ENCODE measurements around the gene NUDT3.

- TF ChIP-seq CTCF (conservative IDR thresholded peaks at IDR 0.05) (no peak), ZFX (IDR thresholded peaks at IDR 0.05) (no peak)
These were observed 57.6 kb downstream of the NUDT3 start for GRCh38 chr6:34334796-34335416.
